ENCODE measurements around the gene ANKRD12.
A peak's percentile ranks its signal among the peaks of the same experiment; 100 is the strongest.

ANKRD12 gene

GRCh38 chr18:9140381-9140780 is 3.8 kb downstream of the ANKRD12 start:
- H3K27ac ChIP-seq = no peak overlapping the region
- H3K4me1 ChIP-seq (ENCODE audit: control insufficient read depth in 1 of 2, insufficient read depth in 1 of 2, low read depth in 1 of 2, low read length in 1 of 2) = peaks cover 58 to 69% of the 10 kb centered on the region in 2 experiments
- no peaks in the 10 kb centered on the region for H3K36me3 ChIP-seq
- TF ChIP-seq CTCF (IDR thresholded peaks at IDR 0.05) = no peak
- no peaks in the 10 kb centered on the region for H3K27me3 ChIP-seq
- H3K9me3 ChIP-seq = no peaks in the 10 kb centered on the region
- H3K4me3 ChIP-seq (ENCODE audit: low read depth in 1 of 2, low read length in 1 of 2) = no peak overlapping the region

DNA sequence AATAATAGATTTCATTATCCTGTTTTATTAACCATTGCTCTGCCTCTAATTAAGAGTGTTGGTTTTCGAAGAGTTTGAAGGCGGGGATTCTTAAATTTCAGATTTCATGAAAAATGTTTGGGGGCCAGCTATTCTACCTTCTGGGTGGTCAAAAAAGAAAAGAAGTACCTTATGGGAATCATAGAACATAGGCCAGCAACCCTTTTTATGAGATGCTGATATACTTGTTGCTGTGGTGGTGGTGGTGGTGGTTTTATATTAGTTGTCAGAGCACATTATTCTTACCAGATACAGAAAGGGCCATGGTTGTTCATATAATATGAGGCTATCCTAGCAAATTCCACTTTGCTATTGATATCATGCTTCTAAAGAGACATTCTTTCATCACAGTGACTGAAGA is 4.4 kb downstream of the ANKRD12 start:
- TF ChIP-seq CTCF (IDR thresholded peaks at IDR 0.05) = no peak
- Histone ChIP-seq H3K36me3 (no peaks in the 10 kb centered on the region), H3K4me1 (ENCODE audit: control insufficient read depth in 1 of 2, insufficient read depth in 1 of 2, low read depth in 1 of 2, low read length in 1 of 2) (peaks cover 53 to 68% of the 10 kb centered on the region in 2 experiments), H3K4me3 (ENCODE audit: low read depth in 1 of 2, low read length in 1 of 2) (no peak overlapping the region), H3K27me3 (no peaks in the 10 kb centered on the region), H3K27ac (no peak overlapping the region), H3K9me3 (no peaks in the 10 kb centered on the region)

DNA sequence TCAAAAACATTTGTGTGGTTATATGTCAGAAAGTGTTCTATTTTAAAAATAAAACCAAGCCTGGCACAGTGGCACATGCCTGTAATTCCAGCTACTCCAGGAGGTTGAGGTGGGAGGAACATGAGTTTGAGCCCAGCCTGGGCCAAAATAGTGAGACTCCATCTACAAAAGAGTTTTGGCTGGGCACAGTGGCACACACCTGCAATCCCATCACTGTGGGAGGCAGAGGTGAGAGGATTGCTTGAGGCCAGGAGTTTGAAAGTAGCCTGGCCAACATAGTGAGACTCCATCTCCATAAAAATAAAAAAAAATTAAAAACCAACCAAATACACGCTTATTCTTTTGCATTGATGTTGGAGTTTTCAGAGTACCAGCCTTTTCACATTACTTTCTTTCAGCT is 9.6 kb downstream of the ANKRD12 start:
- Histone ChIP-seq H3K4me1 (ENCODE audit: control insufficient read depth in 1 of 2, insufficient read depth in 1 of 2, low read depth in 1 of 2, low read length in 1 of 2) (peaks cover 57 to 82% of the 10 kb centered on the region in 2 experiments), H3K4me3 (ENCODE audit: low read depth in 1 of 2, low read length in 1 of 2) (no peak overlapping the region), H3K36me3 (no peaks in the 10 kb centered on the region), H3K9me3 (no peaks in the 10 kb centered on the region), H3K27me3 (no peaks in the 10 kb centered on the region), H3K27ac (peak overlapping the region; percentile 87)
- no peak for TF ChIP-seq CTCF (IDR thresholded peaks at IDR 0.05)

DNA sequence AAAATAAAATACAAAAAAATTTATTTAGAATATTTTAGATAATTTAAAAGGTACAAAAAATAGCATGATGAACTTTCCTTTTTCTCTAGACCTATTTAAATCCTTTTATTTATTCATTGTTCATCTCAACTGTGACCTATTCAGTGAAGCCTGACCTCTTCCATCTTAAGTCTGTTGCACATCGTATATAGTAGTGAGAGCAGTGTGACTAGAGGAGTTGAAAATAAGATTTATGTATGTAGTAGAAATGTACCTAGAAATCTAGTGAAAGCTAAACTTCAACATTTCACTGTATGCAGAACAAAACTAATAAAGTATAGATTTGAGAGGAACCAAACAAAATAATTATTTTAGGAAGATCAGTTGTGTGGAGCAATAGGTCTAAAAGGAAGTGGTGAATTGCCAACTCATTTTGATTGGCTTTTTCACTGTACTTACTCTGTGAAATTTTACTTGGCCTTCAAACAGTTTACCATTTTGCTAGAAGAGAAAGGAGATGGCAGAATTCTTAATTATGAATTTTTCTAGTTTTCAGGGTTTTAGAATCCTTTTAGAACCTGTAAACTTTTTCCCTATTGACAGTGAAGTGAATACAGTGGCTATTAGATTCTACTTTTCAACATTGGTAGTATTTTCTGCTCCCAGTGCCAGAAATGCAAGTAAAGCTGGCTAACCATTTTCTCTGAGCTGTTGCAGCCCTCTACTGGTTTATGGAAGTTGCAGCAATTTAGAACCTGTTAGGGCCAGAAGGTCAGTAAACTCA is 11.0 kb downstream of the ANKRD12 start:
- H3K27me3 ChIP-seq = no peaks in the 10 kb centered on the region
- no peaks in the 10 kb centered on the region for H3K36me3 ChIP-seq
- TF ChIP-seq CTCF (IDR thresholded peaks at IDR 0.05) = peak; percentile 65
- no peaks in the 10 kb centered on the region for H3K9me3 ChIP-seq
- H3K27ac ChIP-seq = peak overlapping the region; percentile 87
- peak overlapping the region; percentile 19 to 26 for H3K4me3 ChIP-seq (ENCODE audit: low read depth in 1 of 2, low read length in 1 of 2)
- peaks cover 70 to 82% of the 10 kb centered on the region in 2 experiments for H3K4me1 ChIP-seq (ENCODE audit: control insufficient read depth in 1 of 2, insufficient read depth in 1 of 2, low read depth in 1 of 2, low read length in 1 of 2)

- peak overlapping the region; percentile 87 for H3K27ac ChIP-seq
- H3K27me3 ChIP-seq = no peaks in the 10 kb centered on the region
- no peaks in the 10 kb centered on the region for H3K36me3 ChIP-seq
- peak overlapping the region; percentile 19 to 26 for H3K4me3 ChIP-seq (ENCODE audit: low read depth in 1 of 2, low read length in 1 of 2)
- no peak for TF ChIP-seq CTCF (IDR thresholded peaks at IDR 0.05)
- H3K4me1 ChIP-seq (ENCODE audit: control insufficient read depth in 1 of 2, insufficient read depth in 1 of 2, low read depth in 1 of 2, low read length in 1 of 2) = peaks cover 73 to 86% of the 10 kb centered on the region in 2 experiments
- H3K9me3 ChIP-seq = no peaks in the 10 kb centered on the region
Observed at GRCh38 chr18:9148203-9148552, 11.6 kb downstream of the ANKRD12 start.
